B cell (primary cell): Measurements from ENCODE around the gene MDP1. TPM values are rescaled to one million over a fixed set of nuclear protein-coding genes. Genes with fewer than 3 reads are reported as not detected.

Experiments
- ATAC-seq: fragments of 200-7000 bp; cut with Tn5 transposase; one replicate; pipeline ENCODE4 v1.10.0; 2021; ENCODE audit warnings: low read depth, mild to moderate bottlenecking, moderate number of reproducible peaks, moderate library complexity
- CTCF ChIA-PET: fragments of 350-600 bp; sonication (Branson Sonifier 250); formaldehyde crosslinking; loops from one replicate; lab custom pipeline; 2021; ENCODE audit warnings: antibody characterized with exemption, inconsistent platforms; lab: Charles Lee
- POLR2A ChIA-PET: fragments of 350-600 bp; sonication (Branson Sonifier 250); formaldehyde crosslinking; loops from one replicate; lab custom pipeline; 2021; ENCODE audit warnings: antibody characterized with exemption; lab: Charles Lee
- DNase-seq: peaks from one replicate; pipeline ENCODE4 v3.0.0; 2013
- H2AFZ ChIP-seq: 2 replicates; pipeline ENCODE4 v1.6.1; 2012; ENCODE audit warnings: mild to moderate bottlenecking, low read depth, low read length; ENCODE audit not compliant: insufficient read depth, poor library complexity, severe bottlenecking
- H3K27ac ChIP-seq, 2 donors: 1 replicate in 1 of 2; 2 replicates in 1 of 2; pipeline ENCODE4 v1.5.1; 2012 to 2013; ENCODE audit warnings: low read length in 2 of 2, mild to moderate bottlenecking in 2 of 2, moderate library complexity in 1 of 2
- H3K27me3 ChIP-seq, 4 experiments: fragments of 200-600 bp in 1 of 4; sonication (generic) in 1 of 4; replicated peaks in 1 of 4; 1 replicate in 2 of 4; 2 replicates in 2 of 4; pipeline versions ENCODE4 v1.6.1 to v1.7.0; 2013 to 2016; ENCODE audit warnings: low read length in 3 of 4, mild to moderate bottlenecking in 2 of 4, mixed read lengths in 1 of 4, moderate library complexity in 1 of 4; ENCODE audit not compliant: insufficient read depth in 4 of 4, control insufficient read depth in 3 of 4; ENCODE audit errors: control extremely low read depth in 1 of 4
- H3K36me3 ChIP-seq, 2 experiments: replicated peaks in 1 of 2; 1 replicate in 1 of 2; 2 replicates in 1 of 2; pipeline versions ENCODE4 v1.6.1 to v1.7.1; 2013; ENCODE audit warnings: low read length in 1 of 2; ENCODE audit not compliant: insufficient read depth in 2 of 2, control insufficient read depth in 1 of 2; ENCODE audit errors: control extremely low read depth in 1 of 2, extremely low read depth in 1 of 2
- H3K4me1 ChIP-seq, 2 donors: fragments of 200-600 bp in 1 of 2; sonication (generic) in 1 of 2; 1 replicate in 1 of 2; 2 replicates in 1 of 2; pipeline versions ENCODE4 v1.5.1 to v1.6.1; 2013 to 2017; ENCODE audit warnings: low read length in 2 of 2; ENCODE audit not compliant: control insufficient read depth in 2 of 2, insufficient read depth in 2 of 2
- H3K4me2 ChIP-seq: replicated peaks from 2 replicates; pipeline ENCODE3; 2012; ENCODE audit warnings: mild to moderate bottlenecking, low read depth, low read length; ENCODE audit not compliant: poor library complexity, severe bottlenecking
- H3K4me3 ChIP-seq, 5 experiments: fragments of 200-600 bp in 1 of 5; sonication (generic) in 1 of 5; 1 replicate in 3 of 5; 2 replicates in 2 of 5; pipeline versions ENCODE4 v1.5.1 to v1.7.0; 2011 to 2016; ENCODE audit warnings: low read length in 4 of 5, mild to moderate bottlenecking in 4 of 5, low read depth in 2 of 5, control low read depth in 1 of 5, moderate library complexity in 1 of 5; ENCODE audit not compliant: insufficient read depth in 1 of 5; ENCODE audit errors: control extremely low read depth in 1 of 5, extremely low read depth in 1 of 5
- H3K79me2 ChIP-seq: fragments of 200-600 bp; sonication (generic); one replicate; pipeline ENCODE4 v1.6.0; 2016; ENCODE audit warnings: low read length; ENCODE audit not compliant: control insufficient read depth, insufficient read depth
- H3K9ac ChIP-seq: fragments of 200-600 bp; sonication (generic); 2 replicates; pipeline ENCODE4 v1.6.1; 2017; ENCODE audit warnings: mild to moderate bottlenecking, low read length, moderate library complexity
- H3K9me3 ChIP-seq, 3 donors: one replicate each; pipeline versions ENCODE4 v1.6.1 to v1.7.1; 2013; ENCODE audit warnings: low read length in 2 of 3; ENCODE audit not compliant: control insufficient read depth in 2 of 3, insufficient read depth in 1 of 3; ENCODE audit errors: control extremely low read depth in 1 of 3
- H4K20me1 ChIP-seq: 2 replicates; pipeline ENCODE4 v1.6.0; 2012; ENCODE audit warnings: mild to moderate bottlenecking, low read length; ENCODE audit not compliant: insufficient read depth, control insufficient read depth, poor library complexity, severe bottlenecking
- H3K27ac Mint-ChIP-seq: one replicate; pipeline ENCODE4 v1.8.0; 2021; ENCODE audit warnings: mixed read lengths
- H3K27me3 Mint-ChIP-seq: one replicate; pipeline ENCODE4 v1.8.0; 2021; ENCODE audit warnings: mixed read lengths
- H3K4me1 Mint-ChIP-seq: one replicate; pipeline ENCODE4 v1.8.0; 2021; ENCODE audit warnings: mixed read lengths
- H3K4me3 Mint-ChIP-seq: one replicate; pipeline ENCODE4 v1.8.0; 2021; ENCODE audit warnings: mixed read lengths
- H3K9me3 Mint-ChIP-seq: one replicate; pipeline ENCODE4 v1.8.0; 2022; ENCODE audit warnings: mixed read lengths; ENCODE audit not compliant: insufficient read depth
- CTCF ChIP-seq: fragments of 200-600 bp; IDR thresholded peaks from one replicate; pipeline ENCODE4 v1.8.0; 2022; ENCODE audit warnings: antibody characterized with exemption, mild to moderate bottlenecking
- EZH2 ChIP-seq: IDR thresholded peaks from 2 replicates; pipeline ENCODE4 v1.6.1; 2012; ENCODE audit warnings: borderline replicate concordance, low read depth, mild to moderate bottlenecking, moderate library complexity, low read length; ENCODE audit not compliant: insufficient read depth, poor library complexity, severe bottlenecking
- WGBS: methylation state at CpG from one replicate; pipeline ENCODE4 v1.1.5; 2013; ENCODE audit warnings: missing lambda C conversion rate; ENCODE audit not compliant: insufficient coverage; 5-methylcytosine and 5-hydroxymethylcytosine counted together
- intact Hi-C: fragments of 100-400 bp; cut with micrococcal nuclease; formaldehyde crosslinking; loops from one replicate; pipeline ENCODE4 v1.10.0; 2022
- polyA plus RNA-seq: library from polyadenylated mRNA; depleted of rRNA; stranded (reverse); fragments of >200 nt; gene quantifications from 2 replicates; pipeline ENCODE4 v1.2.3, GENCODE V29; 2012
- total RNA-seq, 2 donors: library from RNA; stranded (reverse); fragments of 120-200 nt in 1 of 2; gene quantifications; 1 replicate in 1 of 2; 2 replicates in 1 of 2; pipeline versions ENCODE4 v1.2.3 to v1.2.4, GENCODE V29; 2013 to 2022

MDP1 gene
- total and polyA plus RNA-seq, 2 donors (not counting 1 experiment from before 2014, with no cell fraction given) = 11.3 to 28.1 TPM

DNA sequence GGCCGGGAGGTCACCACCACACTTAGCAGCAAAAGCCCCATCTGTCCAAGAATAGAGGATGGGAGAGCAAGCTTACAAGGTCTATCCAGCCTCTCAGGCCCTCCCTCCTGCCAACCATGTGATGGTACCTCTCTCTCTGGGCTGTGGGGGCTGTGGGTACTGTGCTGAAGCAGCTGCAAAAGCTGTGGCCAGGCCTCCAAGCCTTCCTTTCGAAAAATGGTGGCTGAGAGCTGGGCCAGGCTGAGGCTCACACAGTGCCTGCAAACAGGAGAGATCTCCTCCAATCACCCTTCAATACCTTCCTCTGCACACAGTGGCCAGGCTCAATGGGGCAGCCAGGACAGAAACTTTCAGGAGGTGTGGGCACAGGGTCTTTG, 28.3 kb downstream of the MDP1 start:
- Histone ChIP-seq H3K79me2 (peaks cover 49% of the 10 kb centered on the region), H3K27ac (peak overlapping the region in 1 of 2 donors; percentile 86), H2AFZ (no peak overlapping the region), H3K27me3 (no peaks in the 10 kb centered on the region), H3K4me2 (peak overlapping the region; percentile 96), H3K4me1 (peaks cover 14 to 17% of the 10 kb centered on the region in 2 donors), H3K9me3 (no peaks in the 10 kb centered on the region), H3K36me3 (peaks cover 3 to 47% of the 10 kb centered on the region in 2 experiments), H3K4me3 (peak overlapping the region in 2 of 5 experiments; percentile 69 to 77), H3K9ac (peak overlapping the region; percentile 70), H4K20me1 (no peaks in the 10 kb centered on the region)
- no peak for DNase-seq
- Mint-ChIP-seq H3K4me3 (peak overlapping the region; percentile 93), H3K4me1 (peaks cover 30% of the 10 kb centered on the region), H3K27me3 (no peaks in the 10 kb centered on the region), H3K27ac (peak overlapping the region; percentile 87), H3K9me3 (no peaks in the 10 kb centered on the region)
- ATAC-seq = no peak
- TF ChIP-seq CTCF = no peak
- no peak for TF ChIP-seq EZH2
- intact Hi-C loops = no loop called here
- WGBS = no CpG with 5 or more reads among the region's 2 CpGs
- POLR2A ChIA-PET = interaction anchor here (1.1 to 2.1 kb wide), 3 partner anchors 26 to 55 kb away, joined by 4 to 6 read pairs (median 6); partner anchors contain the start of genes IRF9 and TINF2
- CTCF ChIA-PET = interaction anchor here (1.0 to 3.7 kb wide), 7 partner anchors 26 to 254 kb away, joined by 3 to 21 read pairs (median 4); partner anchors contain the start of genes CHMP4A, CIDEB, IRF9 and TINF2

- ATAC-seq = no peak
- intact Hi-C loops = no loop called here
- H3K27ac ChIP-seq = no peak overlapping the region
- H3K4me3 Mint-ChIP-seq = peak overlapping the region; percentile 93
- TF ChIP-seq CTCF (no peak), EZH2 (no peak)
- H3K27me3 Mint-ChIP-seq = no peaks in the 10 kb centered on the region
- peak overlapping the region; percentile 60 for H3K27ac Mint-ChIP-seq
- peaks cover 44% of the 10 kb centered on the region for H3K79me2 ChIP-seq
- no peaks in the 10 kb centered on the region for H3K27me3 ChIP-seq
- H3K4me2 ChIP-seq = peak overlapping the region; percentile 96
- H3K9me3 ChIP-seq = no peaks in the 10 kb centered on the region
- H3K9me3 Mint-ChIP-seq = no peaks in the 10 kb centered on the region
- H3K4me1 Mint-ChIP-seq = peaks cover 25% of the 10 kb centered on the region
- no peak overlapping the region for H2AFZ ChIP-seq
- no peaks in the 10 kb centered on the region for H4K20me1 ChIP-seq
- H3K36me3 ChIP-seq = peaks cover 4 to 52% of the 10 kb centered on the region in 2 experiments
- whole genome bisulfite sequencing = 95% methylated on average over 4 of the region's 10 CpGs
- ChIA-PET CTCF (interaction anchor here (1.0 to 3.7 kb wide), 8 partner anchors 13 to 255 kb away, joined by 3 to 21 read pairs (median 4); partner anchors contain the start of genes CHMP4A, CIDEB, IRF9 and TINF2), POLR2A (interaction anchor here (1.0 to 2.1 kb wide), 3 partner anchors 8 to 27 kb away, joined by 3 to 6 read pairs (median 4); partner anchors contain the start of genes IRF9 and TM9SF1)
- DNase-seq = no peak
- no peak overlapping the region for H3K4me3 ChIP-seq
- H3K9ac ChIP-seq = no peak overlapping the region
- peaks cover 14 to 17% of the 10 kb centered on the region in 2 donors for H3K4me1 ChIP-seq
Observed at GRCh38 chr14:24186831-24187538, 28.9 kb downstream of the MDP1 start.
